A549 treated with AZD9567 at 1 μM for 4 hours (cell line): ENCODE data around the gene TBX6. TPM values are rescaled to one million over a fixed set of nuclear protein-coding genes. Genes with fewer than 3 reads are reported as not detected.

Experiments
- total RNA-seq: library from RNA; stranded (reverse); fragments of 200-300 nt; extraction: Qiagen RNA extraction; gene quantifications from 5 replicates; pipeline ENCODE4 v1.2.3, GENCODE V29; 2022; ENCODE audit not compliant: insufficient read depth

The TBX6 gene, protein sequence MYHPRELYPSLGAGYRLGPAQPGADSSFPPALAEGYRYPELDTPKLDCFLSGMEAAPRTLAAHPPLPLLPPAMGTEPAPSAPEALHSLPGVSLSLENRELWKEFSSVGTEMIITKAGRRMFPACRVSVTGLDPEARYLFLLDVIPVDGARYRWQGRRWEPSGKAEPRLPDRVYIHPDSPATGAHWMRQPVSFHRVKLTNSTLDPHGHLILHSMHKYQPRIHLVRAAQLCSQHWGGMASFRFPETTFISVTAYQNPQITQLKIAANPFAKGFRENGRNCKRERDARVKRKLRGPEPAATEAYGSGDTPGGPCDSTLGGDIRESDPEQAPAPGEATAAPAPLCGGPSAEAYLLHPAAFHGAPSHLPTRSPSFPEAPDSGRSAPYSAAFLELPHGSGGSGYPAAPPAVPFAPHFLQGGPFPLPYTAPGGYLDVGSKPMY
- 0.12 to 0.32 TPM (median 0.22 TPM) in 4 of 5 replicates, not detected in the other for total RNA-seq

DNA sequence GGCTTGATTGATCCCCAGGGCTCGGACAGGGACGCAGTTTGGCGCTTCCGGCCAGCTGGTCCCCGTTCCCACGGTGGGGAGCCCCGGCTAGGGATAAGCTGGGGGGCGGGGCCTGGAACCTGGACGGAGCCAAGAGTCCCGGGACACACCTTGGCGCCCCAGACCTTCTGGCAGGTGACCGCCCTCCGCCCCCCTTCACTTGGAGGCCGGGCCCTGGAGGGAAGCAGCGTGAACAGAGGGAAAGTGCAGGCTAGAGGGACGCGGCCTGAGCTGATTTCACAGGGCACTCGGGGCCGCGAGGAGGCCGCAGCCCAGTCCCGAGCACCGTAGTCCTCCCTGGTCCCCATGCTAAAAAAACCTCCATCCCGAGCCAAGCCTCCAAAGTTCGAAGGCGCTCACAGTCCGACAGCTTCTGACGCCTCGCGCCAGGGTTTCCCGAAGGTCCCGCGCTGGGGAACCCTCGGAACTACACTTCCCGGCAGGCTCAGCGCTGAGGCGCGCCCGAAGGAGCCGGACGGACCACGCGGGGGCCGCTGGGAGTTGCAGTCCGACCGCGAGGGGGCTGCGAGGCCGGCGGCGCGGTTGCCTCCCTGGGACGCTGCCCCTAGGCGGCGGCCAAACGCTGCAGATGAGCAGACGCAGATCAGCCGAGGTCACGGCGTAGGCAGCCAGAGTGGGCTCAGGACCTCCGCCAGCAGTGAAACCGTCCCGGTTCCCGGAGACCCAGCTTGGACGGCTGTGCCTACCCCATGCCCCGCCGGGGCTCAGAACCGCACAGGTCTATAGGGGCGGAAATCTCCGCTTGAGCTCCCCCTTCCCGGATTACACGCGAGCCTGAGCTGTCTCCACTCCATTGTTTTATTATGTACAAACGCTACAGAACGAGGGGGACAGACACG lies at the start of gene TBX6:
TBX6 (minus strand) TSS at position 451 of the 899 bp plus-strand sequence. CDS start 731 bp downstream, outside the sequence.

DNA sequence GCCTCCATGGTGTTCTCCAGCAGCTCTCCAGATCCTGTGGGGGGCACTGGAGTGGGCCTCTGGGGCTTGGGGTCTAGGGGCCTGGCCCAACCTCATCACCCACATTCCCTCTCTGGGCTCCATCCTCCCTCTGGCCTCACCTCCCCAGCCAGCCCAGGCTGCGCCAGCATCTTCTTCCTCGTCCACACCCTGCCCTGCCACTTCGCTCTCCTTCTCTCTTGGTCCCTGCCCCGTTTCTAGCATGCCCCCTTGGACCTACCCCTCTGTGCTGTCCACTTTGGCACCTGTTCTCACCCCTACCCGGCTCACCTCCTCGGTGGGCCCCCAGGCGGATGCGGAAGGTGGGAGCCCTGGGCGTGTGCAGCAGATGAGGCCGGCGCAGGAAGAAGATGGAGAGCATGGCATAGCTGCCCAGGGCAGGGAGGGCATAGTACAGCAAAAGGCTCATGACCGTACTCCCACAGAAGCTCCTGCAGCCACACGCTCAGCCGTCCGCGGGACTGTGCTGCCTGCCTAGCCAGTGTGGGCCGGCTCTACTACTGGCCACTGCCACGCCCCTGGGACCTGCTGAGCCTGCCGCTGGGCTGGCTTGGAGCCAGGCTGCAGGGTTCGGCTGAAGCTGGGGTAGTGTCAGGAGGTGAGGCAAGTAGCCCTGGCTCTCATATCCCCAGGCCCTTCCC lies 21.4 kb upstream of the TBX6 start, which contains the start of gene GDPD3:
GDPD3 (minus strand) TSS at position 507 of the 680 bp plus-strand sequence; CDS start at position 448, 59 bp downstream.

DNA sequence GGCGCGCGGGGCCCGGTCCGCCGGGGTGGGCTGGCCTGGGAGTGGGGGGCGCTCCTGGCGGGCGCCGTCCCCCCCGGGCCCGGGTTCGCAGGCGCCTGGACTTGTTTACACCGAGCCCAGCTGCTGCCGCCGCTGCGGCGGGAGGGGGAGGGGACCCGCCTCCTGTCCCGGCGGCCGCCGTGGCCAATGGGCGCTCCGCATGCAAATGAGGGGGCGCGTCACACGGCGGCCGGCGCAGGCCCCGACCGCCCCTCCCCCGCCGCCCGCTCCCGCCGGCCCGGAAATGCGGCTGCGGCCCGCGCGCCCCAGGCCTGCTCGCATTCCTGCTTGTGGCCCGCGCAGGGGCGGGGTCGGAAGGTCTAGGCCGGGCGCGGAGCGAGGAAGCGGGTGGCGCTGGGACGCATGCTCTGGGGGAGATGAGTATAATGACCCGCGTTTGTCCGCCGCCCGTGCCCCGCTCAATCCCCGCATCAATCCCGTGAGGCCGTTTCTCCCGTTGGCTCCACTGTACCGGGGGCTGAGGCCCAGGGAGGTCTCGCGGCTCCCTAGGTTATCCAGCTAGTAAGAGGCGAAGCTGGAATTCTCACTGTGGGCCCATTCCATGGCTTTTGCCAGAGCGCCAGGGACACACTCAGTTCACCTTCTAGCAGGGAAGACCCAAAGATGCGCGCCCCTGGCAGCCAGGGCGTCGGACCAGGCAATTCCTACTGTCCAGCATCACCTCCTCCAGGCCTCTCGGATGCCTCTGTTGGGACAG lies 4.6 kb upstream of the TBX6 start, which contains the start of gene YPEL3:
YPEL3 (minus strand) TSS at position 109 of the 757 bp plus-strand sequence. CDS start 731 bp downstream, outside the sequence.

GRCh38 chr16:30075503-30076275 lies 16.0 kb downstream of the TBX6 start, which contains the start of gene PPP4C:
PPP4C (plus strand) TSS chr16:30075994; CDS start chr16:30076378, 384 bp downstream.

GRCh38 chr16:30065102-30065942 lies 26.4 kb downstream of the TBX6 start, which contains the start of gene ALDOA:
ALDOA (plus strand) TSS chr16:30065760; CDS start chr16:30066898, 1,138 bp downstream.

Other genes with a start within 250 kb of the TBX6 start
- 57.2 to 95.0 TPM (median 91.4 TPM) in 5 replicates for gene CDIPT, start 228.7 kb downstream of the TBX6 start, total RNA-seq
- gene SEZ6L2, start 192.4 kb downstream of the TBX6 start, total RNA-seq: 15.8 to 21.0 TPM (median 20.6 TPM) in 5 replicates
- gene ASPHD1, start 191.4 kb downstream of the TBX6 start, total RNA-seq: 19.5 to 28.6 TPM (median 23.6 TPM) in 5 replicates
- gene KCTD13, start 165.7 kb downstream of the TBX6 start, total RNA-seq: 13.2 to 21.3 TPM (median 20.2 TPM) in 5 replicates
- gene TMEM219, start 129.8 kb downstream of the TBX6 start, total RNA-seq: 80.6 to 98.0 TPM (median 93.6 TPM) in 5 replicates
- gene TAOK2, start 118.1 kb downstream of the TBX6 start, total RNA-seq: 23.1 to 35.4 TPM (median 34.5 TPM) in 5 replicates
- gene HIRIP3, start 96.3 kb downstream of the TBX6 start, total RNA-seq: 12.8 to 15.6 TPM (median 14.2 TPM) in 5 replicates
- gene INO80E, start 95.7 kb downstream of the TBX6 start, total RNA-seq: 87.3 to 104 TPM (median 98.6 TPM) in 5 replicates
- 1.8 to 2.3 TPM (median 2.2 TPM) in 4 of 5 replicates, not detected in the other for gene DOC2A, start 80.9 kb downstream of the TBX6 start, total RNA-seq
- not detected in 5 replicates for gene C16orf92, start 68.7 kb downstream of the TBX6 start, total RNA-seq
- 0.25 to 0.43 TPM (median 0.38 TPM) in 4 of 5 replicates, not detected in the other for gene TLCD3B, start 60.7 kb downstream of the TBX6 start, total RNA-seq
- 1,612 to 1,913 TPM (median 1,799 TPM) in 5 replicates for gene ALDOA, start 26.2 kb downstream of the TBX6 start, total RNA-seq
- 138 to 146 TPM (median 142 TPM) in 5 replicates for gene PPP4C, start 15.9 kb downstream of the TBX6 start, total RNA-seq
- 6.1 to 8.0 TPM (median 7.7 TPM) in 5 replicates for gene YPEL3, start 4.3 kb upstream of the TBX6 start, total RNA-seq
- 1.3 to 1.7 TPM (median 1.6 TPM) in 4 of 5 replicates, not detected in the other for gene GDPD3, start 21.6 kb upstream of the TBX6 start, total RNA-seq
- gene MAPK3, start 31.3 kb upstream of the TBX6 start, total RNA-seq: 26.5 to 32.3 TPM (median 32.1 TPM) in 5 replicates
- 2.6 to 4.6 TPM (median 3.1 TPM) in 5 replicates for gene CORO1A, start 91.7 kb upstream of the TBX6 start, total RNA-seq
- gene BOLA2B, start 101.7 kb upstream of the TBX6 start, total RNA-seq: 104 to 219 TPM (median 200 TPM) in 5 replicates
- 7.2 to 29.2 TPM (median 20.1 TPM) in 5 replicates for gene SLX1A, start 102.0 kb upstream of the TBX6 start, total RNA-seq
- gene SULT1A3, start 107.3 kb upstream of the TBX6 start, total RNA-seq: 5.6 to 28.8 TPM (median 7.8 TPM) in 5 replicates
- 2.7 to 3.0 TPM (median 2.8 TPM) in 4 of 5 replicates, not detected in the other for gene NPIPB13, start 156.6 kb upstream of the TBX6 start, total RNA-seq